Activated CD8-positive, alpha-beta memory T cell treated with anti-CD3 and anti-CD28 coated beads, Interleukin-2, amount 50 U/mL, for 4 hours (primary cell): Measurements from ENCODE around the gene TAOK3.
"Not testable (repeated sequence)": the region's sequence is repeated elsewhere in the genome, so short reads cannot be mapped to it uniquely, and the experiment has no call there.

Experiments
- DNase-seq: peaks from one replicate; pipeline ENCODE4 v3.0.0-alpha.2; 2020

The TAOK3 gene

DNA sequence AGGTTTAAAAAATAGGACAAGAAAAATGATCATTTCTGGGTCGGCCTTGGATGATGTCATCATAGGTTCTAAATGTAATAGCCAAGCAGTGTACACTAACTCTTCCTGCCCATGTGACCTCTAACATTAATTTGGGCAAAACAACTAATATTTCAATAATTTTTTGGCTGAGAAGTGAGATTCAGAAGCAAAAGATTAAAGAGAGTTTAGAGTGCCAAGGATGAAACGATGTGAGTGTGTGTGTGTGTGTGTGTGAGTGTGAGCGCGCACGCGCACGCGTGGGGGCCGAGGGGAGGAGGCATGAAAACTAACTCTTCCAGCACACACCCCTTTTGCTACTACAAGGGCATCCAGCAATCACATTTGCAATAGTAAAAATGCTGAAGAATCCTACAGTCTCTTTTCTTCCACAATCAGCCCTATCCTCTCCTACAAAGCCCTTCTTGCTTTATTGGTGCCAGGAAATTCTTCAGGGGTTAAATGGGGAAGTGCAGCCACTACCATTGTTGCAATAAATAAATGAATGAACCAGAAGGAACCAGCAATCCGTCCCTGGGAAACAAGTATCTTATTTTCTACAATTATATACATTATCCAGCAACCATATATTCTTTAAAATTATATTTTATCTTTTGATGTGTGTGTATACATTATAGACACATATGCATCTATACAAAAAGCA is 183.9 kb downstream of the TAOK3 start:
- no peak for DNase-seq

DNA sequence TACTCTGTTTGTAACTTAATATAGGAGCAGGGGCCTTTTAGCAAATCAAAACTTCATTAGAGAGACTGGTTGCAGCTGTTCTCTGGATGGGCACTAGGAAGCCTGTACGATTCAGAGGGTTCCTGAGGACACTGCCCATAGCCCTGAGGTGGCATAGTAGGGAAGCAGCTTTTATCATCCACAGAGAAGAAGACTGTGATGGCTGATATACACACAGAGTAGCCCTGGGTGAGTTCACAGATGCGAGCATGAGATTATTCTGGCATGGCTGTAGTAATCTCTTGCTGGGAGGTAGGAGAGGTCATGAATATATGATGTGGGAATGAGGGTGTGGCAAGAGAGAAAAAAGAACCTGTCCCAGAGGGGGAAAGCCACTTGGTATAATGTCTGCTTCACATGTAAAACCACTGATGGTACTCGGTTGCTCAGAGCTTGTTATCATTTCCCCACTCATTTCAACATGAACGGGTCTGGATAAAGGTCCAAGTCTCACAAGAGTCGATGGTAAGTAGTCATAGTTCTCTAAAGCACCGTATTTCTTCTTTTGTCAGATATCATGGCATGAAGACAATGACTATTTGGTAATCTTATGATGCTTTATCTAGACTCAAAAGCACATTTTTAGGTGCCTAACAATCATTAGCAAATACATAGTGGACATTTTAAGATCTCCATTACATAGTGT is 184.8 kb downstream of the TAOK3 start:
- no peak for DNase-seq

DNA sequence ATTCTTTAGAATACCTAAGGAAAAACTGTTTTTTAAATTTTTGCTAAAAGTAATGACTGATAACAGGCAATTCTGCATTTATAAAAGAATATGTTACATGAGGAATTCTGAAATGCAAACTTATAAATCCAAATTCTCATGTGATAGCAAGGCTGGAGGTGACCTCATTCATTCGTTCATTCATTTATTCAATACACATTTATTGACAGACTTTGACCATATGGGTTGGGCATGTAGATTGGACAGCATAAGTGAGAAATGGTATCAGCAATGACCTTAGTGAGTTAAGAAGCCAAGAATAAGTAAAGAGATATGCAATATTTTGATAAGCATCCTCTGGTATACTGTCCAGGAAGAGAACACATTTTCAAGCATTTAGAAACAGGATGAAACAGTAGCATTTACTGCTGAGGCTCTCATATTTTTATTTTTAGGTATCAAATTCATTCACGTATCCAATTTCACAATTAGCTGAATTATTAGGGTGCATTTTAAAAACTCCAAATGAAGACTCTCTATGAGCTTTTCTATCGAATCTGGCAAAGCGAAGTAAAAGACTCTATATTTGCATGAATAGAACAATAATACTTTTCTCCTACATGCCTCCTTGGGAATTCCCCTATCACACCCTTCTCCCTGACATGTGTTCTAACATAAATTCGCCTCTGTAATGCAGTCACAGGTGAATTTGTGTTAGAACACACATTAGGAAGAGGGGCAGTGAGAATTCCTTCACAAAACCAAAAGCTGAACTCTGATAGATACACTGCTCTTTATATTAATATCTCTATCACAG is 186.9 kb downstream of the TAOK3 start:
- DNase-seq, result no peak

DNA sequence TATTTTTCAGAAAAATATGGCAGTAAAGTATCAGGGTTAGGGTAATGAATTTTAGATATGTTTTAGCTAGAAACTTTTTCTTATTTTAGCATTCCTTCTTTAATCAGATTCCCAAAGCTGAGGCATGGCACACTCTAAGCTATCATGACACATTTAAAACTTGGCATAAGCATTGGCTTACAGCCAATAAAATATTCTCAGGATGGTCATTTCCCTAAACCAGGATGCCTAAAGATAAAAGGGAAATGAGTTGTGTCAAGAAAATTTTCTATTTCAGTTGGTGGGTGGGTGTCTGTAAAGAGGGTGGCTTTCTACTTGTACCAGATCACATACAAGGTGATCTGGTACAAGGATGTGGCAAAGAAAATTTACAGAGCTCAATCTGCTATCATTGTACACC is 189.0 kb downstream of the TAOK3 start:
- no peak for DNase-seq

DNA sequence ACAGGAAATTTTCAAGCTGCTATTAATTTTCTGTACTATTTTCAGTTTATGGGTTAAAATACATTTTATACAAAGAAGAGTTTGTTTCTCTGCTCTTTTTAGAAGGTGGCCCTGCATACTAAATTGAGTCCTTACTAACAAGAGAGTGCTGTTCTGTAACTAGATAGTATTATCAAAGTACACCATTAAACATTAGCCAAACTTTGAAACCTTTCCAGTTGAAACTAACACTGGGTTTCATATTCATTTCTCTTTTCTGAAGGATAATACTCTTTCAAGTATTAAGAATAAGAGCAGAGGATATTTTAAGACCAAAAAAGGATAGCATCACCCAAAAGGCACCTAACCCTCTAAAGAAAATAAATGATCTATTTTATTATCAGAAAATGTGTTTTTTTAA is 189.6 kb downstream of the TAOK3 start:
- DNase-seq, result no peak

DNA sequence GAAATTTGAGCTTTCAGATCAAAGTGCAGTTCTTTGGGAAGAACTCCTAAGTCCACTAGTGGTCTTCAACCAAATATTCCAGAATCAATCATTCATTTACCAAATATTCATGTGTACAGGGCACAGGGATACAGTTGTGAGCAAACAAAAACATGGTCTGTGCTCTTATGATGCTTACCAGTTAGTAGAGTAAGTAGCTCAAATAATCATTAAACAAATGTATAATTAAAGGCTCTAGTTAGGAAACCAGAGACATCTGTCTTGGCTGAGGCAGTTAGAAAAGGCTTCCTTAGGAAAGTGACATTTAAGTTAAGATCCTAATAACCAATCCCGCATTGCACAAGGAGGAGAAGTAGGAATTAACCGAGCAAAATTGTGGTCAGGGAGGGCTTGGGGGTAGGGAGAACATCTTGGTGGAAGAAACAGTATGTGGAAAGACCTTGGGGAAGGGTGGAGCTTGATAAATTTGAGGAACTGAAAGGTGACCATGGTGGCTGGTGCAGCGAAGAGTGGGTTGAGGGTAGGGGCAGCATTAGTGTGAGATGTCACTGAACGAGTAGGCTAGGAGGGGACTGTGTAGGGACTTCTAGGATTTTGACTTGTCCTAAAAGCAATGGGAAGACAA is 196.8 kb downstream of the TAOK3 start:
- no peak for DNase-seq

DNA sequence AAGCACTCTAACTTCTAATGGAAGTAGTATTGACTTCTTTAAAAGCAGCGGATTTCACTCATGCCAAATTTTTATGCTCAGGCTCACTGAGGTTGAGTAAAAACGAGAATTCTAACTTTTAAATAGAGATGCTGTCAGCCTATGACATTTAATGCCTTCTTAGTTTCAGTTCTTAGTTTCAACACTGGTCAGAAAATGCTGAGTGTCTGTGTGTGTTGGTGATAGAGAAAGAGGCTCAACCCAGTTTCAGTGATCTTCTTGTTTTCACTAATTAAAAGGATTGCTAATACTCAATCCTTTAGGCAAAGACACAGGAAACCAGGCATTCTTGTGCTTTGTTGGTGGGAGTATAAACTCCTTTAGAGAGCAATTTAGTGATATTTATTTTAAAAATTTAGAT is 205.8 kb downstream of the TAOK3 start:
- DNase-seq, result no peak

DNA sequence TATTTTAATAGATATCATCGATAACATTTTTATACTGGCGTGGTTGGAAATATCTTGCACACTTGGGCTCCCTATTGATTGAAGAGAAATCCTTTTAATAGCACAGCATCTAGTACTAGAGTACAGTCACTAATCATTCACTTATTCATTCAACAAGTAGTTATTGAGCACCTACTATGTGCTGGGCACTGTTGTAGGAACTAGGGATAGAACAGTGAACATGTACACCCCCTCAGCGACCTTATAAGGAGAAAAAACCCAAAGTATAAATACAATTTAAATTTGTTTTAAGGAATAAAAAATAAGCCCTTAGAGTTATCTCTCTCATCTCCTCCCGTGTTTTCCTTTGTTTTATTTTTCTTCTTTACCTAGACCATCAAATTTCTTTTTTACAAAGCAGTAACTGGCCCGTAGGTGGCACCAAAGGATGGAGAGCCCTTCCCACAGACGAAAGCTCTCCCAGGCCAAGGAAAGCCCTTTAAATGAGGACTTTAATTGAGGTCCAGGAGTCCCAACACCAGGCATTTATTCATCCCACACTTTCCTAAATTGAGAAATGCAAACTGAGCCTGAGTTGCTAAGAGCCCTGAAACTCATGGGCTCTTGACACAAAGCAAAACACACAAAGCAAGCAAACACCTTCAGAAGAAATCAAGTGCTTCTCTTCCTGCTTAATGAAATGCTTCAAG is 207.8 kb downstream of the TAOK3 start:
- DNase-seq, result no peak

DNA sequence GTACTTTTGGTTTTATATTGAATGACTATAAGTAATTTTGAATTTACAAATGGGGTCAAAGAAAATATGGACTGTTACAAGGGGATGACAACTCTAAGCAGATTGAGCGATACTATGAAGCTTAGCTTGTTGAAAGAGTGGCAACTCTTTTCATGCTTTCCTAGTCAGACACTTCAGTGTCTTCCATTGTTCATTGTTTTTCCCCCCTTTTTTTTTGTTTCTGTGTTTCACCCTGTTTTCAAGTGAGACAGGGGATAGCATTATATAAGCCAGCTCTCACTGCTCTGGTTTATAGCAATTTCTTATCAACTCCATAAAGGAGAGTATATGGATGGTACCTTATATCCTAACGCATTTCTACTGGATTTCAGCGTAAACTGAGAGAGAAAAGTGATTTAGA is 212.2 kb downstream of the TAOK3 start:
- no peak for DNase-seq

DNA sequence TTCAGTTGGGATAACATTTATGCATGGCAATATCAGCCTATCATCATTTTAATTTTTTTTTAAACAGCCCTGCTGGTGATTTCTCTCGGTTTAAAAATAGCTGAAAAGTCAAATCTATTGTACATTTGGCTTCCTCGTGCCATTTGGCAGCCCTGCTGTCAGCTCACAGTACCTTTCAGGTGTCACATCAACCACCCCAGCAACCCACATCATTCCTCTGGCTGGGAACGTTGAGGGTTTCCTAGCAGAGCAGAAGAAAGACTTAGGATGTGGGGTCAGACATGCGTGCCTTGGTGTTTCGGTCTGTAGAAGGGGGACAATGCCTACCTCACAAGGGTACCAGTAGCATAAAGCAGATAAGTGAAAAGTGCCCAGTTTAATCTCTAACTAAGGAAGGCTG is 221.0 kb downstream of the TAOK3 start:
- DNase-seq, result no peak

DNA sequence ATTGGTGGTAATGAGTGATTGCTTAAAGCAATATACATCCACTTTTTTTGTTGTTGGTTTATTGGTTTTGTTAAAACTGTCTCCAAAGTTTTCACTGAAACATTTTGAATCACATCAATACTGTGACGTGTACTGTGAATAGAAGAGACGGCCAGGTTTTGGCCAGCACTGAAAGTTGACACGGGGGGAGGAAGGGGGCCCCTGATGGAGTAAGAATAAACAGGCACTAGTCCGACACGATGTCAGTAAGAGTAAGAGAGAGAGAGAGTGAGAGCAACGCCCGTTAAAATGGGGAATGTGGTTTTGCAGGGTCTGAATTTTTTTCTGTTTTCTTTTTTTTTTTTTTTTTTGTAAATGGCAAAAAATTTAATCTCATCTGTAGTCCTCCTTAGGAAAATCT is 222.1 kb downstream of the TAOK3 start:
- DNase-seq, result no peak

DNA sequence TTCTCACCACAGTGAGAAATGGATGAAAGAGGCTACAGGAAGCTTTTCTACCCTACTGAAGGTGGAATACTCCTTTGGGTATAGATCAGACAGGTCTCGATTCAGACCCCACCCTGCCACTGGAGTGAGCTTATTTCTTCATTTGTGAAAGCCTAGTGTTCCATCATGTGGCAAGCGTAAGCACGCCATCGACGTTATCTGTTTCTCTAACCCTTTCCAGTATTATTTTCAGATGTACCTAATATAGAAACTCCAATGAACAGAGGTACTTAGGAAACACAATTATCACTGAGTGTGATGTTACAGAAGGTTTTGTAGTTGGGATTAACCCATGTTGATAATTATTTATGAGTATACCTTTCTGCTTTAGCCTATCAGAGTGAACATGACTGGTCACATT is 224.4 kb downstream of the TAOK3 start:
- no peak for DNase-seq

DNA sequence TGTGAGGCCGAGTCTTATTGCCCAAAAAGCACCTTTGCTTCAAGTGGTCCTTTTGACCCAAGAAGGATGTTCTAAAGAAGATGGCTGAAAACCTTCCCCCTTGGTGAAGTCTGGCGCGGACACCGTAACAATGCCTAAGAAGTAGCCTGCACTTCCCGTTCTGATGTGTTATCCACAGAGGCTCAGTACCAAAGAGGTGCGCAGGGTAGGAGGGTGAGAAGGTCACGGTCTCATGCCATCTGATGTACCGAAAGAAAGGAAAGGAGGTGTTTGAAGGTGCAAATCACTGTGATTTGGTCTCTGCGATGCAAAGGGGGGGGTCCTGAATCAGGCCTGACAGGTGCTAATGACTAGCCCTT is 226.9 kb downstream of the TAOK3 start:
- DNase-seq, result no peak

DNA sequence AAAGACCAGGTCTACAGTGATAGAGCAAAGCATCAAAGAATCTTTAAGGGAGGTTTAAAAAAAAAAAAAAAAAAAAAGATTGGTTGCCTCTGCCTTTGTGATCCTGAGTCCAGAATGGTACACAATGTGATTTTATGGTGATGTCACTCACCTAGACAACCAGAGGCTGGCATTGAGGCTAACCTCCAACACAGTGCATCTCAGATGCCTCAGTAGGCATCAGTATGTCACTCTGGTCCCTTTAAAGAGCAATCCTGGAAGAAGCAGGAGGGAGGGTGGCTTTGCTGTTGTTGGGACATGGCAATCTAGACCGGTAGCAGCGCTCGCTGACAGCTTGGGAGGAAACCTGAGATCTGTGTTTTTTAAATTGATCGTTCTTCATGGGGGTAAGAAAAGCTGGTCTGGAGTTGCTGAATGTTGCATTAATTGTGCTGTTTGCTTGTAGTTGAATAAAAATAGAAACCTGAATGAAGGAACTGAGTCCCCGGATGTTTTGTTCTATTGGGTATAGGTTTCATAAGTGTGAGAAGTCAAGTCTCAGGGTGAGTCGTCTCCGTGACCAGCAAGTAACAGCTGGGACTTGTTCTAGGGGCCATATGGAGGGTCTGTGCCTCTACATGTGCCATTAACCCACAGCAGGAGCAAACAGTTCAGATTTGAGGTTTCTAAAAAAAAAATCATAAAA is 227.5 kb downstream of the TAOK3 start:
- no peak for DNase-seq

DNA sequence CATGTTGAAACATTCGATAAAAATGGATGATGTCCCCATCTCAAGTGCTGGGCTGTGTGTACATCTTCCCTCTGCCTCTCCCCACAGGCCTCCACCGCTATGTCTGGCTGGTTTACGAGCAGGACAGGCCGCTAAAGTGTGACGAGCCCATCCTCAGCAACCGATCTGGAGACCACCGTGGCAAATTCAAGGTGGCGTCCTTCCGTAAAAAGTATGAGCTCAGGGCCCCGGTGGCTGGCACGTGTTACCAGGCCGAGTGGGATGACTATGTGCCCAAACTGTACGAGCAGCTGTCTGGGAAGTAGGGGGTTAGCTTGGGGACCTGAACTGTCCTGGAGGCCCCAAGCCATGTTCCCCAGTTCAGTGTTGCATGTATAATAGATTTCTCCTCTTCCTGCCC is 228.2 kb downstream of the TAOK3 start:
- no peak for DNase-seq

DNA sequence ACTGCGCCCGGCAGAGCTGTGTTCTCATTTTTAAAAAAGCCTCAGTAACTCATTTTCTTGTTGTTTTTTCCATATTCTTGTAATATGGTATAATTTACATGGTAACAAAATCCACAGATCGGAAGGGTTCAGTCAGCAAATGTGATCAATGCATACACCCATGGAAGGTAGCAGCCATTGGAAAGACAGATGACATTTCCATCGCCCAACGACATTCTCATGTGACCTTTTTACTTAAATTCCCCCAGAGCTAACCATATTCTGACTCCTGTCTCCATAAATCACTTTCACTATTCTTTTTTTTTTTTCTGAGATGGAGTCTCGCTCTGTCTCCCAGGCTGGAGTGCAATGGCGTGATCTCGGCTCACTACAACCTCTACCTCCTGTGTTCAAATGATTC is 231.9 kb downstream of the TAOK3 start:
- DNase-seq, result no peak

DNA sequence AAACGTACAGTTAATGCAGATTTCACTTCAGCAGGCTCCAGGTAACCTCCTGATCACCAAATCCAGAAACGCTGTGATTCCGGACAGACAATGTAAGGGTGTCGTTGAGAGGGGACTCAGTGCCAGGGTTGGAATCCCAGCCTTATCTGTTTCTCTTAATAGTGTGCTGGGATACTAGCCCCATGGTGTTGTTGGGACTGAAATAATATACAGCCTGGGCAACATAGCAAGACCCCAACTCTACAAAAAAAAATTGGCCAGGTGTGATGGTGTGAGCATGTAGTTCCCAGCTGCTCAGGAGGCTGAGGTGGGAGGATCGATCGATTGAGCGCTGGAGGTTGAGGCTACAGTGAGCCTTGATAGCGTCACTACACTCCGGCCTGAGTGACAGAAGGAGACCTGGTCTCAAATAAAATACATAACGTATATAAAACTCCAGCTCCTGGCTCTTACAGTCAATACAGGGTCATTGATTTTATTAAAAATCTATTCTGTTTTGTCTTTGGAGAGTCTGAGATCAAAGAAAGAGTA is 235.5 kb downstream of the TAOK3 start:
- no peak for DNase-seq

DNA sequence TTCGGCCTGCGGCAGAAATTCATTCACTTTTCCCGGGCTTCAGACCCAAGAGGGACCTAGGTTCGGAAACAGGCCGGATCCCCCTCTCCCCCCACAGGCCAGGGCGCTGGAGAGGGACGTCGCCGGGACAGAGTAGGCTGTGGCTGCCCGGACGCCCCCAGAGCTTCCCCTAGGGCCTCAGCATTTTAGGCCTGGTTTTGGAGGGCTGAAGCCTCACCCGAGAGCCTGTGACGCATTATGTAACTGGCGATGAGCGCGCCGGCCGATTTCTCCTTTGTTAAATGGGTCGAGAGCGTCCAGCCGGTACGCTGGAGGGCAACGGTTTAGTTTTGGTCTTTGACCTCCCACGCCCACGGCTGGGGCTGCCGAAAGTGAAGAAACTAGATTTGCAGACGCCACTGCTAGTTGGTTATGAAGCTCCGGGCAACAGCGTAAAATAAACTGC is 236.1 kb downstream of the TAOK3 start:
- DNase-seq, result peak; percentile 39

DNA sequence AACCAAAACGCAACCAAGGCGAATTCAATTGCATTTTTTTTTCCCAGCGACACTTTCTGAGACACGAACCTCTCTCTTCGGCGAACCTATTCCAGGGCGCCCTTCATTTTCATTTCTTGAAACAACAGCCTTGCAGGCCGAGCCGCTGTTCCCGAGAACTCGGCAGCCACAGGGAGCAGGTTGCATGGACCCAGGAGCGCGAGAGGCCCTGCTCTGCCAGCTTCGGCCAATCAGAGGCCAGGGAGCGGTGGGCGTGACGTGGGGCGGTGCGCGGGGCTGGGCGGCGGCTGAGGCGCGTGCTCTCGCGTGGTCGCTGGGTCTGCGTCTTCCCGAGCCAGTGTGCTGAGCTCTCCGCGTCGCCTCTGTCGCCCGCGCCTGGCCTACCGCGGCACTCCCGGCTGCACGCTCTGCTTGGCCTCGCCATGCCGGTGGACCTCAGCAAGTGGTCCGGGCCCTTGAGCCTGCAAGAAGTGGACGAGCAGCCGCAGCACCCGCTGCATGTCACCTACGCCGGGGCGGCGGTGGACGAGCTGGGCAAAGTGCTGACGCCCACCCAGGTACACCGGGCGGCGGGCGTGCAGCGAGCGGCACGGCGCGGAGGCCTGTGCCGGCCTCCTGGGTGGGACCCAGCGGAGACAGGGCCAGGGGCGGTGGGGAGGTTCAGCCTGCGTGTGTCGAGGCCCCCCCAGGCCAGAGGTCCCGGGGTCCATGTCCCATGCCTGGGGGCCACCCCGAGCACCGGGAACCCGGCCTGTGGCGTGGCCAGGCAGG is 236.7 kb downstream of the TAOK3 start, which contains the start of gene PEBP1:
PEBP1 (plus strand) TSS at position 337 of the 771 bp plus-strand sequence; CDS start at position 423, 86 bp downstream.
- peak; percentile 94 for DNase-seq

DNA sequence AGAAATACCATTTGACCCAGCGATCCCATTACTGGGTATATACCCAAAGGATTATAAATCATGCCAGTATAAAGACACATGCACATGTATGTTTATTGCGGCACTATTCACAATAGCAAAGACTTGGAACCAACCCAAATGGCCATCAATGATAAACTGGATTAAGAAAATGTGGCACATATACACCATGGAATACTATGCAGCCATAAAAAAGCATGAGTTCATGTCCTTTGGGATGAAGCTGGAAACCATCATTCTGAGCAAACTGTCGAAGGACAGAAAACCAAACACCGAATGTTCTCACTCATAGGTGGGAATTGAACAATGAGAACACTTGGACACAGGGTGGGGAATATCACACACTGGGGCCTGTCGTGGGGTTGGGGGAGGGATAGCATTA is 243.3 kb downstream of the TAOK3 start:
- not testable (repeated sequence) for DNase-seq

DNA sequence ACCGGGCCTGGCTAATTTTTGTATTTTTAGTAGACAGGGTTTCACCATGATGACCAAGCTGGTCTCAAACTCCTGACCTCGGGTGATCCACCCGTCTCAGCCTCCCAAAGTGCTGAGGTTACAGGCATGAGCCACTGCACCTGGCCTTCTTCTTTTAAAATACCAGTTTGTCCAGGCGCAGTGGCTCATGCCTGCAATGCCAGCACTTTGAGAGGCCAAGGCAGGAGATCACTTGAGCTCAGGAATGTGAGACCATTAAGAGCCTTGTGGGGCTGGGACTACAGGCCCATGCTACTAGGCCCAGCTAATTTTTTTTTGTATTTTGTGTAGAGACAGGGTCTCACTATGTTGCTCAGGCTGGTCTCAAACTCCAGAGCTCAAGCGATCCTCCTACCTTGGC is 244.8 kb downstream of the TAOK3 start:
- no peak for DNase-seq
